Bronchial epithelial cell (primary cell): Measurements from ENCODE around the gene TIMM50. TPM values are rescaled to one million over a fixed set of nuclear protein-coding genes. Genes with fewer than 3 reads are reported as not detected.

ENCODE experiments used
- DNase-seq: peaks from one replicate; pipeline ENCODE4 v3.0.0-alpha.2; 2010; ENCODE audit warnings: low read depth
- FAIRE-seq: peaks from 2 replicates; lab custom pipeline; 2011; peaks lifted over from hg19 to GRCh38; lab: Jason Lieb, UNC
- H3K27me3 ChIP-seq: 2 replicates; pipeline ENCODE4 v1.5.1; 2011; ENCODE audit warnings: low read length; ENCODE audit not compliant: control insufficient read depth, insufficient read depth
- H3K36me3 ChIP-seq: 2 replicates; pipeline ENCODE4 v1.5.1; 2011; ENCODE audit warnings: low read length; ENCODE audit not compliant: control insufficient read depth, insufficient read depth
- H3K4me3 ChIP-seq: 2 replicates; pipeline ENCODE4 v1.5.1; 2011; ENCODE audit warnings: mild to moderate bottlenecking, low read depth, low read length, control low read depth
- total RNA-seq: library from RNA; depleted of rRNA; stranded (reverse); fragments of >200 nt; gene quantifications from 2 replicates; pipeline ENCODE4 v1.2.1, GENCODE V29; 2014
- TF ChIP-seq, protein P1 (sequence below): IDR thresholded peaks from 2 replicates; pipeline ENCODE4 v1.5.1; 2011; ENCODE audit warnings: mild to moderate bottlenecking, moderate library complexity, low read length, control low read depth, inconsistent platforms; ENCODE audit not compliant: insufficient read depth, severe bottlenecking

Gene TIMM50
- total RNA-seq, 1 donor from 2014 or later: 84.2 TPM

DNA sequence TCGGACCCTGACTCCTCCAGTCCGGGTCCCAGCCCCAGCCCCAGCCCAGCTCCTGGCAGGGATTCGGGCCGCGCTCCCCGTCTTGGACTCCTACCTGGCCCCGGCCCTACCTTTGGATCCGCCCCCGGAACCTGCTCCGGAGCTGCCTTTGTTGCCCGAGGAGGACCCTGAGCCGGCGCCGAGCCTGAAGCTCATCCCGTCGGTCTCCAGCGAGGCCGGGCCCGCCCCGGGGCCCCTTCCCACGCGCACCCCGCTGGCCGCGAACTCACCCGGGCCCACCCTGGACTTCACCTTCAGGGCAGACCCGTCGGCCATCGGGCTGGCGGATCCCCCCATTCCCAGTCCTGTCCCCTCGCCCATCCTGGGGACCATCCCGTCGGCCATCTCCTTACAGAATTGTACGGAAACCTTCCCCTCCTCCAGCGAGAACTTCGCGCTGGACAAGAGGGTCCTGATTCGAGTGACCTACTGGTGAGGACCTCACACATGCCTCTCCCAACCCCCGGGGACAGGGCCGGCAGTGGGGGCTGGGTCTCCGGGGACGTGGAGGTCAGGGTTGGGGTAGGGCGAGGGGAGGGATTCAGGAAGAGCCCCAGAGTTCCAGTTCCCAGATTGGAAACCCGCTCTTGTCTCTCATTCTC, 35.0 kb downstream of the TIMM50 start:
- no peak for DNase-seq
- TF ChIP-seq, protein P1, sequence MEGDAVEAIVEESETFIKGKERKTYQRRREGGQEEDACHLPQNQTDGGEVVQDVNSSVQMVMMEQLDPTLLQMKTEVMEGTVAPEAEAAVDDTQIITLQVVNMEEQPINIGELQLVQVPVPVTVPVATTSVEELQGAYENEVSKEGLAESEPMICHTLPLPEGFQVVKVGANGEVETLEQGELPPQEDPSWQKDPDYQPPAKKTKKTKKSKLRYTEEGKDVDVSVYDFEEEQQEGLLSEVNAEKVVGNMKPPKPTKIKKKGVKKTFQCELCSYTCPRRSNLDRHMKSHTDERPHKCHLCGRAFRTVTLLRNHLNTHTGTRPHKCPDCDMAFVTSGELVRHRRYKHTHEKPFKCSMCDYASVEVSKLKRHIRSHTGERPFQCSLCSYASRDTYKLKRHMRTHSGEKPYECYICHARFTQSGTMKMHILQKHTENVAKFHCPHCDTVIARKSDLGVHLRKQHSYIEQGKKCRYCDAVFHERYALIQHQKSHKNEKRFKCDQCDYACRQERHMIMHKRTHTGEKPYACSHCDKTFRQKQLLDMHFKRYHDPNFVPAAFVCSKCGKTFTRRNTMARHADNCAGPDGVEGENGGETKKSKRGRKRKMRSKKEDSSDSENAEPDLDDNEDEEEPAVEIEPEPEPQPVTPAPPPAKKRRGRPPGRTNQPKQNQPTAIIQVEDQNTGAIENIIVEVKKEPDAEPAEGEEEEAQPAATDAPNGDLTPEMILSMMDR: no peak
- H3K36me3 ChIP-seq: no peaks in the 10 kb centered on the region
- FAIRE-seq: no peak
- peaks cover 26% of the 10 kb centered on the region for H3K27me3 ChIP-seq
- H3K4me3 ChIP-seq: no peak overlapping the region

DNA sequence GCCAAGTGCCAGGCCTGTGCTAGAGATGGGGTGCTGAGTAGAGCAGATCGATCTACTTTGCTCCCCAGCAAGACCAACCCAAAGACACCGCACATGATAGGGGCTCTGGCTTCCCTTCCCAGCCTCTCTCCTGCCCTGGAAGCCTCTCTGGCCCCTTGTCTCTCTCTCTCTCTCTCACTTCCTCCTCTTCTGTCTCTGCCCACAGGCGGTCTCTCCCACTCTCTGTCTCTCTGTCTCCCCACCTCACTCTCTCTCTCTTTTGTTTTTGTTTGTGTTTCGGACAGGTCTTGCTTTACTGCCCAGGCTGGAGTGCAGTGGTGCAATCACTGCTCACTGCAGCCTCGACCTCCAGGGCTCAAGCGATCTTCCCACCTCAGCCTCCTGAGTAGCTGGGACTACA, 35.6 kb downstream of the TIMM50 start:
- Histone ChIP-seq H3K36me3 (no peaks in the 10 kb centered on the region), H3K4me3 (no peak overlapping the region), H3K27me3 (peaks cover 26% of the 10 kb centered on the region)
- no peak for DNase-seq
- no peak for FAIRE-seq
- TF ChIP-seq, protein P1: no peak

DNA sequence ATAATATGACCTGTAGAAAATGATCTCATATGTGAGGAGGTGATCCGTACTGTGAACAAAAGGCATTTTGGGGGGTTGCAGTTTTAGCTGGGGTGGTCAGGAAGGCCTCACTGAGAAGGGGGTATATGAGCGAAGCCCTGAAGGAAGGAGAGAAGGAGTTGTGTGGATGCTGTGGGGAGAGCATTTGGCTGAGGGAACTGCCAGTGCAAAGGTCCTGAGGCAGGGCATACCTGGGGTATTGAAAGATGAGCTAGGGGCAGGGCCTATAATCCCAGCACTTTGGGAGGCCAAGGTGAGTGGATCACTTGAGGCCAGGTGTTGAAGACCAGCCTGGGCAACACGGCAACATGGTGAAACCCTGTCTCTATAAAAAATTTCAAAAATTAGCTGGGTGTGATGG, 36.8 kb downstream of the TIMM50 start:
- DNase-seq (no peak), FAIRE-seq (no peak)
- TF ChIP-seq, protein P1: no peak
- no peaks in the 10 kb centered on the region for H3K36me3 ChIP-seq
- peaks cover 26% of the 10 kb centered on the region for H3K27me3 ChIP-seq
- no peak overlapping the region for H3K4me3 ChIP-seq

DNA sequence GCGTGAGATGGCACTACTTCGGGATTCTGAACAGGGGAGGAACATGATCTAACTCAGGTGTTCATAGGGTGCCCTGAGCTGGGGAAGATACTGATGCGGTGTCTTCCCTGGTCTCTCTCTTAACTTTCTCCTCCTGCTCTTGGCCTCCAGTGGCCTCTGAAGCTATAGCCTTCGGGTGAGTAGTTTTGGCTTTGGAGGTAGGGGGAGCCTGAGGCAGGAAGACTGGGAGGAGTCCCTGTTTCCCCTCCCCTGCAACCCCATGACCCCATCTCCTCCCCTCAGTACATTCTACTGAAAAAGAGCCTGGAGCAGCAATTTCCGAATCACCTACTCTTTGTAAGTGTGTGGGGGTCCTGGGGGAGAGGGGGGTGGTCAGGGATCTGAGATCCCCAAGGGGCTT, 37.8 kb downstream of the TIMM50 start:
- Histone ChIP-seq H3K4me3 (no peak overlapping the region), H3K36me3 (no peaks in the 10 kb centered on the region), H3K27me3 (peaks cover 26% of the 10 kb centered on the region)
- no peak for FAIRE-seq
- TF ChIP-seq, protein P1: no peak
- DNase-seq: no peak

DNA sequence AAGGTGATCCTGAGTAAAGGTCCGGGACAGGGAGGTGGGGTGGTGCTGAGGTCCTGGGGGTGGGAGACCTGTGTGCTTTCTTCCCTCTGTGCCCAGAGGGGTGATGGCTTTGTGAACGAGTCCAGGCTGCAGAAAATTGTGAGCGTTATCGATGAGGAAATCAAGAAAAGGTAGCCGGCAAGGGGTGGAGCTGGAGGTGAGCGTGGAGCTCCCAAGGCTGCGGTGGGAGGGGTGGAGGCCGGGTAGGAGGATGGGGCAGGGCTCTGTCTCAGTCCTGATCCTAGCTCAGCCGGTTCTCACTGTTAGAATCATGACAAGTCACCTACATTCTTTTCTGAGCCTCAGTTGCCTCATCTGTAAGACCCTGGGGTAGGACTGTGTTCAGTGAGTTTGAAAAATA, 38.3 kb downstream of the TIMM50 start:
- TF ChIP-seq, protein P1: no peak
- FAIRE-seq (no peak), DNase-seq (no peak)
- Histone ChIP-seq H3K4me3 (no peak overlapping the region), H3K27me3 (peaks cover 25% of the 10 kb centered on the region), H3K36me3 (no peaks in the 10 kb centered on the region)
